Diencephalon (tissue), 1 donor: ENCODE measurements around the gene SPPL2C. TPM values are rescaled to one million over a fixed set of nuclear protein-coding genes. Genes with fewer than 3 reads are reported as not detected.

ENCODE experiments used
- total RNA-seq: library from RNA; depleted of rRNA; stranded (reverse); fragments of >200 nt; gene quantifications from one replicate; pipeline ENCODE4 v1.2.3, GENCODE V29; 2014

Gene SPPL2C, protein sequence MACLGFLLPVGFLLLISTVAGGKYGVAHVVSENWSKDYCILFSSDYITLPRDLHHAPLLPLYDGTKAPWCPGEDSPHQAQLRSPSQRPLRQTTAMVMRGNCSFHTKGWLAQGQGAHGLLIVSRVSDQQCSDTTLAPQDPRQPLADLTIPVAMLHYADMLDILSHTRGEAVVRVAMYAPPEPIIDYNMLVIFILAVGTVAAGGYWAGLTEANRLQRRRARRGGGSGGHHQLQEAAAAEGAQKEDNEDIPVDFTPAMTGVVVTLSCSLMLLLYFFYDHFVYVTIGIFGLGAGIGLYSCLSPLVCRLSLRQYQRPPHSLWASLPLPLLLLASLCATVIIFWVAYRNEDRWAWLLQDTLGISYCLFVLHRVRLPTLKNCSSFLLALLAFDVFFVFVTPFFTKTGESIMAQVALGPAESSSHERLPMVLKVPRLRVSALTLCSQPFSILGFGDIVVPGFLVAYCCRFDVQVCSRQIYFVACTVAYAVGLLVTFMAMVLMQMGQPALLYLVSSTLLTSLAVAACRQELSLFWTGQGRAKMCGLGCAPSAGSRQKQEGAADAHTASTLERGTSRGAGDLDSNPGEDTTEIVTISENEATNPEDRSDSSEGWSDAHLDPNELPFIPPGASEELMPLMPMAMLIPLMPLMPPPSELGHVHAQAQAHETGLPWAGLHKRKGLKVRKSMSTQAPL
- not detected for total RNA-seq

DNA sequence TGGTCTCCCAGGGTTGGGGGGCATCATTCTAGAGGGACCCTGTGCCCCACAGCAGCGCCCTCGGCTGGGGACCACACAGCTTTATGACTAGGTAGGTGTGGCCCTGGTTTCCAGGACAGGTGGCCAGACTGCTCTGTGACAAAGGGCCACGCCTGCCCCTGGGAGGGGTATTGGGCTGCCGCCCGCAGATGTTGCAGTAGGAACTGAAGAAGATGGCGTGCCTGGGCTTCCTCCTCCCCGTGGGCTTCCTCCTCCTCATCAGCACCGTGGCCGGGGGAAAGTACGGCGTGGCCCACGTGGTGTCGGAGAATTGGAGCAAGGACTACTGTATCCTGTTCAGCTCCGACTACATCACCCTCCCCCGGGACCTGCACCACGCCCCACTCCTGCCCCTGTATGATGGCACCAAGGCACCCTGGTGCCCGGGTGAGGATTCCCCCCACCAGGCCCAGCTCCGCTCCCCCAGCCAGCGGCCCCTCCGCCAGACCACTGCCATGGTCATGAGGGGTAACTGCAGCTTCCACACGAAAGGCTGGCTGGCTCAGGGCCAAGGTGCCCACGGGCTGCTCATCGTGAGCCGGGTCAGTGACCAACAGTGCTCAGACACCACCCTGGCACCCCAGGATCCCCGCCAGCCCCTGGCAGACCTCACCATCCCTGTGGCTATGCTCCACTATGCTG, at the start of gene SPPL2C:
Gene SPPL2C (plus strand): TSS at position 187 of the 681 bp plus-strand sequence. CDS start 26 bp downstream, at position 213.

DNA sequence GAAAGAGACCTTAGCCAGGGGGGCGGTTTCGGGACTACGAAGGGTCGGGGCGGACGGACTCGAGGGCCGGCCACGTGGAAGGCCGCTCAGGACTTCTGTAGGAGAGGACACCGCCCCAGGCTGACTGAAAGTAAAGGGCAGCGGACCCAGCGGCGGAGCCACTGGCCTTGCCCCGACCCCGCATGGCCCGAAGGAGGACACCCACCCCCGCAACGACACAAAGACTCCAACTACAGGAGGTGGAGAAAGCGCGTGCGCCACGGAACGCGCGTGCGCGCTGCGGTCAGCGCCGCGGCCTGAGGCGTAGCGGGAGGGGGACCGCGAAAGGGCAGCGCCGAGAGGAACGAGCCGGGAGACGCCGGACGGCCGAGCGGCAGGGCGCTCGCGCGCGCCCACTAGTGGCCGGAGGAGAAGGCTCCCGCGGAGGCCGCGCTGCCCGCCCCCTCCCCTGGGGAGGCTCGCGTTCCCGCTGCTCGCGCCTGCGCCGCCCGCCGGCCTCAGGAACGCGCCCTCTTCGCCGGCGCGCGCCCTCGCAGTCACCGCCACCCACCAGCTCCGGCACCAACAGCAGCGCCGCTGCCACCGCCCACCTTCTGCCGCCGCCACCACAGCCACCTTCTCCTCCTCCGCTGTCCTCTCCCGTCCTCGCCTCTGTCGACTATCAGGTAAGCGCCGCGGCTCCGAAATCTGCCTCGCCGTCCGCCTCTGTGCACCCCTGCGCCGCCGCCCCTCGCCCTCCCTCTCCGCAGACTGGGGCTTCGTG, 49.5 kb downstream of the SPPL2C start, which contains the start of gene MAPT:
Gene MAPT (plus strand): TSS at position 533 of the 763 bp plus-strand sequence. CDS start 67,784 bp downstream, outside the sequence.

Other genes starting within 250 kb of the SPPL2C start
- 6.2 TPM for gene CRHR1, start 60.6 kb upstream of the SPPL2C start, total RNA-seq
- 204 TPM for gene MAPT, start 49.7 kb downstream of the SPPL2C start, total RNA-seq
- 6.0 TPM for gene STH, start 154.4 kb downstream of the SPPL2C start, total RNA-seq